Mucosa of descending colon (tissue), 3 donors: Measurements from ENCODE around the gene VEGFB. TPM values are rescaled to one million over a fixed set of nuclear protein-coding genes. Genes with fewer than 3 reads are reported as not detected.

Source experiments
- ATAC-seq: fragments of 200-7000 bp; cut with Tn5 transposase; one replicate; pipeline ENCODE4 v1.9.1; 2020; ENCODE audit warnings: mild to moderate bottlenecking, moderate library complexity
- DNase-seq, 3 donors: peaks; one replicate each; pipeline ENCODE4 v3.0.0-alpha.2; 2020
- H3K36me3 ChIP-seq: fragments of 200-600 bp; one replicate; pipeline ENCODE4 v1.8.0; 2021; ENCODE audit warnings: low read depth, mild to moderate bottlenecking
- H3K4me1 ChIP-seq: fragments of 200-600 bp; one replicate; pipeline ENCODE4 v1.8.0; 2021; ENCODE audit warnings: low read depth, mild to moderate bottlenecking
- H3K4me3 ChIP-seq: fragments of 200-600 bp; one replicate; pipeline ENCODE4 v1.8.0; 2021; ENCODE audit warnings: mild to moderate bottlenecking
- H3K9me3 ChIP-seq: fragments of 200-600 bp; one replicate; pipeline ENCODE4 v1.8.0; 2021; ENCODE audit warnings: mild to moderate bottlenecking
- CTCF ChIP-seq: fragments of 200-600 bp; IDR thresholded peaks from one replicate; pipeline ENCODE4 v1.8.0; 2022; ENCODE audit warnings: antibody characterized with exemption, mild to moderate bottlenecking
- intact Hi-C, 2 donors: fragments of 100-400 bp; cut with DNase I in 1 of 2; cut with micrococcal nuclease in 1 of 2; formaldehyde crosslinking; loops; one replicate each; pipeline versions ENCODE4 v1.11.0 to v1.11.1; 2022; cut with DNase I, micrococcal nuclease
- total RNA-seq, 3 donors: library from RNA; stranded (reverse); fragmentation: NEBNext Ultra II Directional in 2 of 3; extraction: Animal tissue kit (Norgen Biotek cat#: 25700) in 2 of 3; gene quantifications; one replicate each; pipeline versions ENCODE4 v1.2.1 to v1.2.4, GENCODE V29; 2021 to 2023
- donor health status: DM: no; HTN: no; CAD: no; lungs with moderate emphysema.
- donor health status: DM: no; HTN: no; CAD: no.
- donor health status: DM: no; HTN: yes; CAD: no.

VEGFB gene
- total RNA-seq, 3 donors from 2014 or later, result 45.3 to 156 (median 45.6) TPM

DNA sequence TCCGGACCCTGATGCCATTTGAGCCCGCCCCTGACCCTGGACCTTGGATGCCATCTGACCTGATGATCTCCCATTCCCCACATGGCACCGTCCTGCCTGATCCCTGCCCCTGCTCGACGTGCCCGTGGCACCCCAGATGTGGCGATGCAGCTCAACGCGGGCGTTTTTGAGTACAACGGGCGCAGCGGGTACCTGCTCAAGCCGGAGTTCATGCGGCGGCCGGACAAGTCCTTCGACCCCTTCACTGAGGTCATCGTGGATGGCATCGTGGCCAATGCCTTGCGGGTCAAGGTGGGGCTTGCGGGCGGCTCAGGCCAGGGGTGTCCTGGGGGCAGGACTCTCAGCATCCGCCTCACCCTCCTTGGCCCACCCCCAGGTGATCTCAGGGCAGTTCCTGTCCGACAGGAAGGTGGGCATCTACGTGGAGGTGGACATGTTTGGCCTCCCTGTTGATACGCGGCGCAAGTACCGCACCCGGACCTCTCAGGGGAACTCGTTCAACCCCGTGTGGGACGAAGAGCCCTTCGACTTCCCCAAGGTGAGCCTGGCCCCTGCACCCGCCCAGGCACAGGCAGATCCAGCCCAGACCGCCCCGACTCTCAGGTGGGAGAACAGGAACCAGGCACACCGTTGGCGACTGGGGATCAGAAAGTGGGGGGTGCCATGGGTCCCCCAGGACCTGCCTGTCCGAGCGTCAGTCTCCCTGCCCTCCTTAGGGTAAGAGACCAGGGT is 28.1 kb downstream of the VEGFB start:
- Histone ChIP-seq H3K4me1 (no peaks in the 10 kb centered on the region), H3K9me3 (no peaks in the 10 kb centered on the region), H3K4me3 (no peak overlapping the region), H3K36me3 (peaks cover 3% of the 10 kb centered on the region)
- intact Hi-C loops, result no loop called here
- DNase-seq (no peak), ATAC-seq (no peak)
- no peak for TF ChIP-seq CTCF

GRCh38 chr11:64263021-64263946 is 28.9 kb downstream of the VEGFB start:
- H3K4me3 ChIP-seq, result no peak overlapping the region
- no peak for ATAC-seq
- DNase-seq, result no peak
- H3K9me3 ChIP-seq, result no peaks in the 10 kb centered on the region
- H3K36me3 ChIP-seq, result no peaks in the 10 kb centered on the region
- H3K4me1 ChIP-seq, result peaks cover 3% of the 10 kb centered on the region
- intact Hi-C loops, result no loop called here
- no peak for TF ChIP-seq CTCF

- no peaks in the 10 kb centered on the region for H3K36me3 ChIP-seq
- ATAC-seq, result no peak
Measured at GRCh38 chr11:64263947-64264317, 29.5 kb downstream of the VEGFB start.

GRCh38 chr11:64264371-64264852 is 30.0 kb downstream of the VEGFB start:
- H3K36me3 ChIP-seq, result no peaks in the 10 kb centered on the region
- no peaks in the 10 kb centered on the region for H3K9me3 ChIP-seq
- intact Hi-C loops, result no loop called here
- TF ChIP-seq CTCF, result no peak
- H3K4me3 ChIP-seq, result no peak overlapping the region
- ATAC-seq, result no peak
- peaks cover 11% of the 10 kb centered on the region for H3K4me1 ChIP-seq
- DNase-seq, result peak in 1 of 3 donors; percentile 49

More at GRCh38 chr11:64263947-64264317, 29.5 kb downstream of the VEGFB start:
- H3K4me1 ChIP-seq, result peaks cover 10% of the 10 kb centered on the region
- intact Hi-C loops, result no loop called here
- TF ChIP-seq CTCF, result no peak
- no peak overlapping the region for H3K4me3 ChIP-seq
- DNase-seq, result no peak
- no peaks in the 10 kb centered on the region for H3K9me3 ChIP-seq

DNA sequence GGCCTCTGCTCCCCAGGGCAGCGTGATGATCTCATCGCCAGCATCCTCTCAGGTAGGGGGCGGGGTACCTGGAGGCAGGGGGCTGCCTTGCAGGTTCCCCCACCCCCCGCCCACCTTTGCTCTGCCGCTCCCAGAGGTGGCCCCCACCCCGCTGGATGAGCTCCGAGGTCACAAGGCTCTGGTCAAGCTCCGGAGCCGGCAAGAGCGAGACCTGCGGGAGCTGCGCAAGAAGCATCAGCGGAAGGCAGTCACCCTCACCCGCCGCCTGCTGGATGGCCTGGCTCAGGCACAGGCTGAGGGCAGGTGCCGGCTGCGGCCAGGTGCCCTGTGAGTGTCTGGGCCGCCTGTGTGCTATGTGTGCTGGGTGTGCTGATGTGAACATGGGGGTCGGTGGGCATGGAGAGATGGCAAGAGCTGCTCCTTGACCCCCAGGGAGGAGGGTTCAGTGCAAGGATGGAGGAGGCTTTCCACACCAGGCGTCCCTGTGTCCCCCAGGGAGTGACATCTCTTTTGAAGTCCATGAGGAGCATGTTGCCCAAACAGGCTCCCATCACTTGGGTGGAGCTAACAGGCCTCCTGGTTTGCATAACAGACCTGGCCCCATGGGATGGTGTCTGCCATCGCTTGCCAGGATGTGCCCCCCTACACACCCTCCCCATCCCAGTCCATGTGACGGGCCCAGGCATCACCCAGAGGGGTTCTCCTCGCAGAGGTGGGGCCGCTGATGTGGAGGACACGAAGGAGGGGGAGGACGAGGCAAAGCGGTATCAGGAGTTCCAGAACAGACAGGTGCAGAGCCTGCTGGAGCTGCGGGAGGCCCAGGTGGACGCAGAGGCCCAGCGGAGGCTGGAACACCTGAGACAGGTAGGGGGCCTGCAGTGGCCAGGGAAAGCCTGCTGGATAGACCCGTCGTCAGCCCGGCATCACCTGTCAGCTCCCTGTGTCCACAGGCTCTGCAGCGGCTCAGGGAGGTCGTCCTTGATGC is 31.1 kb downstream of the VEGFB start:
- H3K4me1 ChIP-seq, result peaks cover 11% of the 10 kb centered on the region
- TF ChIP-seq CTCF, result no peak
- ATAC-seq (no peak), DNase-seq (peak in 1 of 3 donors; percentile 59)
- no peaks in the 10 kb centered on the region for H3K9me3 ChIP-seq
- no peak overlapping the region for H3K4me3 ChIP-seq
- H3K36me3 ChIP-seq, result peaks cover 4% of the 10 kb centered on the region
- intact Hi-C loops, result no loop called here
